UCSD-AML1 (cell line): ENCODE measurements around the gene BMP2K.
A peak's percentile ranks its signal among the peaks of the same experiment; 100 is the strongest.

Experiments
- DNase-seq: peaks from one replicate; lab custom pipeline; 2025; ENCODE audit not compliant: unreplicated experiment; lab: John Stamatoyannopoulos, UW

Gene BMP2K

GRCh38 chr4:78763763-78764387, 12.3 kb upstream of the BMP2K start:
- no peak for DNase-seq

- no peak for DNase-seq
Observed at GRCh38 chr4:78764498-78764961, 11.6 kb upstream of the BMP2K start.

- no peak for DNase-seq
Observed at GRCh38 chr4:78765432-78766006, 10.6 kb upstream of the BMP2K start.

- DNase-seq: no peak
Observed at GRCh38 chr4:78766026-78766425, 10.1 kb upstream of the BMP2K start.

- DNase-seq: no peak
Observed at GRCh38 chr4:78766650-78767049, 9.5 kb upstream of the BMP2K start.

GRCh38 chr4:78767350-78767749, 8.8 kb upstream of the BMP2K start:
- DNase-seq: no peak

GRCh38 chr4:78768452-78769180, 7.5 kb upstream of the BMP2K start:
- no peak for DNase-seq

GRCh38 chr4:78770091-78770642, 6.0 kb upstream of the BMP2K start:
- DNase-seq: no peak

GRCh38 chr4:78772526-78773091, 3.5 kb upstream of the BMP2K start:
- no peak for DNase-seq

- no peak for DNase-seq
Observed at GRCh38 chr4:78774417-78774816, 1.7 kb upstream of the BMP2K start.

- DNase-seq: peak; percentile 91
Observed at GRCh38 chr4:78775303-78776078, 659 bp upstream of the BMP2K start.

- DNase-seq: peak; percentile 63
Observed at GRCh38 chr4:78776729-78777575, 802 bp downstream of the BMP2K start.

- DNase-seq: no peak
Observed at GRCh38 chr4:78777576-78777940, 1.4 kb downstream of the BMP2K start.

- DNase-seq: no peak
Observed at GRCh38 chr4:78778530-78778929, 2.4 kb downstream of the BMP2K start.

- DNase-seq: no peak
Observed at GRCh38 chr4:78779280-78779679, 3.1 kb downstream of the BMP2K start.

- no peak for DNase-seq
Observed at GRCh38 chr4:78780093-78780492, 3.9 kb downstream of the BMP2K start.

GRCh38 chr4:78781139-78781538, 5.0 kb downstream of the BMP2K start:
- DNase-seq: no peak

GRCh38 chr4:78781924-78782323, 5.8 kb downstream of the BMP2K start:
- no peak for DNase-seq

GRCh38 chr4:78784236-78784865, 8.2 kb downstream of the BMP2K start:
- DNase-seq: no peak
